ENCODE data around the gene APOBEC3A. TPM values are rescaled to one million over a fixed set of nuclear protein-coding genes. Genes with fewer than 3 reads are reported as not detected.
"Not testable (repeated sequence)": the region's sequence is repeated elsewhere in the genome, so short reads cannot be mapped to it uniquely, and the experiment has no call there.

The APOBEC3A gene
- polyA plus RNA-seq, 1 donor (not counting 4 experiments of a cell fraction or from before 2014, with no cell fraction given), result 0.50 TPM

DNA sequence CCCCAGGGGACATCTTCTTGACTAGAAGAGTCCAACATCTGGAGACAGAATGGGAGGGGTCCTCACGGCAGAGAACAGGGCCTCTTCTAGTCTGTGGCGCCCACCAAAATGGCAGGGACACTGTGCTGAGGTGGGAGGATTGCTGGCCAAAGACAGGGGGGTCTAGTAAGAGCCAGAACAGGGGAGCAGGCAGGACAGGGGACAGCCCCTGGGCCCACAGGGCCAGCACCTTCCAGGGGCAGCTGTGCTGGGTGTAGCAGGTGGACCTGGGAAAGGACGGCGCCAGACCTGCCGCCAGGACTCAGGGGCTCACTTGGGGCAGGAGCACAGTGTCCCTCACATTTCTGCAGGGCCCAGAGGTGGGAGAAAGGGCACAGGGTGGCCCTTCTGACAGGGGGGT, 858 bp upstream of the APOBEC3A start:
- Histone ChIP-seq H4K20me1 (ENCODE audit: control insufficient read depth, extremely low read depth, insufficient read depth, low read length) (no peaks in the 10 kb centered on the region), H3K9ac (ENCODE audit: control insufficient read depth, extremely low read depth, insufficient read depth, low read length) (no peak overlapping the region), H3K36me3 (ENCODE audit: control insufficient read depth in 2 of 2, extremely low read depth in 1 of 2, insufficient read depth in 2 of 2, low read length in 2 of 2) (no peaks in the 10 kb centered on the region), H3K27ac (ENCODE audit: control insufficient read depth, insufficient read depth, low read length) (no peak overlapping the region), H3K27me3 (ENCODE audit: control insufficient read depth, extremely low read depth, insufficient read depth, low read length) (peaks cover 38% of the 10 kb centered on the region), H3K4me1 (ENCODE audit: control insufficient read depth, extremely low read depth, insufficient read depth, low read length) (no peaks in the 10 kb centered on the region), H2AFZ (ENCODE audit: control insufficient read depth, low read length) (no peak overlapping the region), H3K4me3 (ENCODE audit: control insufficient read depth in 2 of 3, extremely low read depth in 1 of 3, insufficient read depth in 2 of 3, low read depth in 1 of 3, low read length in 3 of 3) (no peak overlapping the region), H3K9me3 (ENCODE audit: control insufficient read depth, low read depth, low read length) (no peaks in the 10 kb centered on the region), H3K9me1 (ENCODE audit: control insufficient read depth, extremely low read depth, insufficient read depth, low read length) (no peaks in the 10 kb centered on the region), H3K79me2 (ENCODE audit: control insufficient read depth, insufficient read depth, low read length) (no peaks in the 10 kb centered on the region), H3K4me2 (ENCODE audit: control insufficient read depth, extremely low read depth, insufficient read depth, low read depth, low read length) (no peak overlapping the region)
- FAIRE-seq (no peak), DNase-seq (ENCODE audit: low read depth, low spot score) (no peak)
- dilution Hi-C loops (cut with MboI; ENCODE audit: extremely low pct_ligation_motif_present, low sequenced_read_pairs), result no loop called here
- TF ChIP-seq EZH2 (IDR thresholded peaks at IDR 0.05; ENCODE audit: low read length), result no peak

DNA sequence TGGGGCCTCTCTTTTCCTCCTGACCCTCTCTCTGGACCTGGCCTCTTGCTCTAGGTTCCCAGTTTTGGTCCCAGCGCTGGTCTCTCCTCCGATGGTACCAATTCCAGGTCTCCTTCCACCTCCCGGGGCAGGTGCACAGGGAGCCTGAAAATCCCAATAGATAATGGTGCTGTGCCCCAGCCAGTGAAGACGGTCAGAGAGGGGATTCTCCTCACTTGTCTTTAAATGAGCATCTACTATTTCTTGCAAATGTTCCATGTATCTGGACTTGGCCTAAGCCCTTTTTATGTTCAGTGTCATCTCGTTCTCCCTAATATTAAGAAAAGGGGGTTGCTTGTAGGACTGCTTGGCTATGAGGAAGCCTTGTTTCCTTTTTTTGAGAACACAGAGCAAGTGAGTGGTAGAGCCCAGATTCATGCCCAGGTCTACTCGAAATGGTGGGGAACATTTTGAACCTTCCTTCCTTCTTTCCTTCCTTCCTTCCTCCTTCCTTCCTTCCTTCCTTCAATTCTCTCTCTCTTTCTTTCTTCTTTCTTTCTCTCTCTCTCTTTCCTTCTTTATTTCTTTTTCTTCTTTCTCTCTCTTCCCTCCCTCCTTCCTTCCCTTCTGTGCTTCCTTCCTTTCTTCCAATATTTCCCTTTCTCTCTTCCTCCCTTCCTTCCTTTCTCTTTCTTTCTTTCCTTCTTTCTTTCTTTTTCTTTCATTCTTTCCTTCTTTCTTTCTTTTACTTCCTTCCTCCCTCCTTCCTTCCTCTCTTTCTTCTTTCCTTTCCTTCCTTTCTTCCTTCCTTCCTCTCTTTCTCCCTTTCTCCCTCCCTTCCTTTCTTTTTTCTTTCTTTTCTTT, 620 bp downstream of the APOBEC3A start:
- no peaks in the 10 kb centered on the region for H4K20me1 ChIP-seq (ENCODE audit: control insufficient read depth, extremely low read depth, insufficient read depth, low read length)
- no peaks in the 10 kb centered on the region for H3K4me1 ChIP-seq (ENCODE audit: control insufficient read depth, extremely low read depth, insufficient read depth, low read length)
- no peaks in the 10 kb centered on the region for H3K79me2 ChIP-seq (ENCODE audit: control insufficient read depth, insufficient read depth, low read length)
- H3K36me3 ChIP-seq (ENCODE audit: control insufficient read depth in 2 of 2, extremely low read depth in 1 of 2, insufficient read depth in 2 of 2, low read length in 2 of 2), result no peaks in the 10 kb centered on the region
- H3K4me2 ChIP-seq (ENCODE audit: control insufficient read depth, extremely low read depth, insufficient read depth, low read depth, low read length), result no peak overlapping the region
- no peaks in the 10 kb centered on the region for H3K9me1 ChIP-seq (ENCODE audit: control insufficient read depth, extremely low read depth, insufficient read depth, low read length)
- H3K4me3 ChIP-seq (ENCODE audit: control insufficient read depth in 2 of 3, extremely low read depth in 1 of 3, insufficient read depth in 2 of 3, low read depth in 1 of 3, low read length in 3 of 3), result no peak overlapping the region
- TF ChIP-seq, protein P1, sequence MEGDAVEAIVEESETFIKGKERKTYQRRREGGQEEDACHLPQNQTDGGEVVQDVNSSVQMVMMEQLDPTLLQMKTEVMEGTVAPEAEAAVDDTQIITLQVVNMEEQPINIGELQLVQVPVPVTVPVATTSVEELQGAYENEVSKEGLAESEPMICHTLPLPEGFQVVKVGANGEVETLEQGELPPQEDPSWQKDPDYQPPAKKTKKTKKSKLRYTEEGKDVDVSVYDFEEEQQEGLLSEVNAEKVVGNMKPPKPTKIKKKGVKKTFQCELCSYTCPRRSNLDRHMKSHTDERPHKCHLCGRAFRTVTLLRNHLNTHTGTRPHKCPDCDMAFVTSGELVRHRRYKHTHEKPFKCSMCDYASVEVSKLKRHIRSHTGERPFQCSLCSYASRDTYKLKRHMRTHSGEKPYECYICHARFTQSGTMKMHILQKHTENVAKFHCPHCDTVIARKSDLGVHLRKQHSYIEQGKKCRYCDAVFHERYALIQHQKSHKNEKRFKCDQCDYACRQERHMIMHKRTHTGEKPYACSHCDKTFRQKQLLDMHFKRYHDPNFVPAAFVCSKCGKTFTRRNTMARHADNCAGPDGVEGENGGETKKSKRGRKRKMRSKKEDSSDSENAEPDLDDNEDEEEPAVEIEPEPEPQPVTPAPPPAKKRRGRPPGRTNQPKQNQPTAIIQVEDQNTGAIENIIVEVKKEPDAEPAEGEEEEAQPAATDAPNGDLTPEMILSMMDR (optimal IDR thresholded peaks at IDR 0.05 in 1 of 3, IDR thresholded peaks at IDR 0.05 in 1 of 3, conservative IDR thresholded peaks at IDR 0.05 in 1 of 3; ENCODE audit: extremely low read depth in 1 of 3, insufficient read depth in 2 of 3, low read length in 3 of 3), result no peak
- no peak for TF ChIP-seq EZH2 (IDR thresholded peaks at IDR 0.05; ENCODE audit: low read length)
- no peak overlapping the region for H2AFZ ChIP-seq (ENCODE audit: control insufficient read depth, low read length)
- H3K9me3 ChIP-seq (ENCODE audit: control insufficient read depth, low read depth, low read length), result no peaks in the 10 kb centered on the region
- H3K27me3 ChIP-seq (ENCODE audit: control insufficient read depth, extremely low read depth, insufficient read depth, low read length), result peaks cover 32% of the 10 kb centered on the region
- dilution Hi-C loops (cut with MboI; ENCODE audit: extremely low pct_ligation_motif_present, low sequenced_read_pairs), result no loop called here
- no peak overlapping the region for H3K9ac ChIP-seq (ENCODE audit: control insufficient read depth, extremely low read depth, insufficient read depth, low read length)
- H3K27ac ChIP-seq (ENCODE audit: control insufficient read depth, insufficient read depth, low read length), result no peak overlapping the region
- FAIRE-seq, result no peak
- DNase-seq (ENCODE audit: low read depth, low spot score), result no peak

DNA sequence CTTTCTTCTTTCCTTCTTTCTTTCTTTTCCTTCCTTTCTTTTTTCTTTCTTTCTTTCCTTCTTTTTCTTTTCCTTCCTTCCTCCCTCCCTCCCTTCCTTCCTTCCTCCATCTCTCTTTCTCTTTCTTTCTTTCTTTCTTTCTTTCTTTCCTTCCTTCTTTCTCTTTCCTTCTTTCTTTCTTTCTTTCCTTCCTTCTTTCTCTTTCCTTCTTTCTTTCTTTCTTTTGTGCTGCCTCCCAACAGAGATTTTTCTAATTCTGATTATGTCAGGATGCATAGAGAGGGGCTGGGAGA, 1.2 kb downstream of the APOBEC3A start:
- DNase-seq (ENCODE audit: low read depth, low spot score); FAIRE-seq; H4K20me1 ChIP-seq (ENCODE audit: control insufficient read depth, extremely low read depth, insufficient read depth, low read length): not testable (repeated sequence)

More for the DNA sequence above, 1.2 kb downstream of the APOBEC3A start:
- H3K4me2 ChIP-seq (ENCODE audit: control insufficient read depth, extremely low read depth, insufficient read depth, low read depth, low read length); H3K36me3 ChIP-seq (ENCODE audit: control insufficient read depth in 2 of 2, extremely low read depth in 1 of 2, insufficient read depth in 2 of 2, low read length in 2 of 2); H3K9ac ChIP-seq (ENCODE audit: control insufficient read depth, extremely low read depth, insufficient read depth, low read length); H3K79me2 ChIP-seq (ENCODE audit: control insufficient read depth, insufficient read depth, low read length); H3K4me3 ChIP-seq (ENCODE audit: control insufficient read depth in 2 of 3, extremely low read depth in 1 of 3, insufficient read depth in 2 of 3, low read depth in 1 of 3, low read length in 3 of 3); H2AFZ ChIP-seq (ENCODE audit: control insufficient read depth, low read length); H3K9me1 ChIP-seq (ENCODE audit: control insufficient read depth, extremely low read depth, insufficient read depth, low read length); H3K27ac ChIP-seq (ENCODE audit: control insufficient read depth, insufficient read depth, low read length); H3K4me1 ChIP-seq (ENCODE audit: control insufficient read depth, extremely low read depth, insufficient read depth, low read length); H3K9me3 ChIP-seq (ENCODE audit: control insufficient read depth, low read depth, low read length); dilution Hi-C loops (cut with MboI; ENCODE audit: extremely low pct_ligation_motif_present, low sequenced_read_pairs): not testable (repeated sequence)
- peaks cover 27% of the 10 kb centered on the region for H3K27me3 ChIP-seq (ENCODE audit: control insufficient read depth, extremely low read depth, insufficient read depth, low read length)

All from keratinocyte (primary cell).